Esophagus squamous epithelium (tissue), 5 donors: ENCODE results near the gene KLF16. TPM values are rescaled to one million over a fixed set of nuclear protein-coding genes. Genes with fewer than 3 reads are reported as not detected.

Source experiments
- DNase-seq: peaks from one replicate; lab custom pipeline; 2025; lab: John Stamatoyannopoulos, UW
- H3K27ac ChIP-seq, 4 donors: fragments of 200-600 bp; sonication (generic); one replicate each; pipeline ENCODE4 v1.5.1; 2016 to 2019; ENCODE audit warnings: mild to moderate bottlenecking in 1 of 4
- H3K27me3 ChIP-seq, 4 donors: fragments of 200-600 bp; sonication (generic); 1 replicate in 3 of 4; 2 replicates in 1 of 4; pipeline versions ENCODE4 v1.5.1 to v1.6.0; 2017 to 2021; ENCODE audit warnings: antibody characterized with exemption in 1 of 4
- H3K36me3 ChIP-seq, 3 donors: fragments of 200-600 bp; sonication (generic); one replicate each; pipeline ENCODE4 v1.5.1; 2016 to 2019
- H3K4me1 ChIP-seq, 3 donors: fragments of 200-600 bp; sonication (generic); one replicate each; pipeline ENCODE4 v1.5.1; 2017 to 2019
- H3K4me3 ChIP-seq, 4 donors: fragments of 200-600 bp; sonication (generic); 1 replicate in 3 of 4; 2 replicates in 1 of 4; pipeline ENCODE4 v1.5.1; 2016 to 2019; ENCODE audit warnings: mild to moderate bottlenecking in 2 of 4, moderate library complexity in 1 of 4
- H3K9me3 ChIP-seq, 3 donors: fragments of 200-600 bp; sonication (generic); one replicate each; pipeline ENCODE4 v1.5.1; 2016 to 2019
- POLR2A ChIP-seq, 4 donors: fragments of 450-650 bp; IDR thresholded peaks; one replicate each; pipeline ENCODE4 v1.6.1; 2017; ENCODE audit warnings: antibody characterized with exemption in 4 of 4, mild to moderate bottlenecking in 4 of 4, moderate library complexity in 3 of 4
- WGBS, 2 donors: methylation state at CpG; one replicate each; pipeline ENCODE4 v1.1.5; 2018; 5-methylcytosine and 5-hydroxymethylcytosine counted together
- intact Hi-C: fragments of 100-400 bp; cut with DNase I; formaldehyde crosslinking; loops from one replicate; pipeline ENCODE4 v1.15.0; 2022
- total RNA-seq, 4 donors: library from RNA; depleted of rRNA; stranded (reverse); fragments of >200 nt; gene quantifications; one replicate each; pipeline ENCODE4 v1.1.0, GENCODE V29; 2016
- TF ChIP-seq, protein P1 (sequence below), 6 experiments: fragments of 450-650 bp in 4 of 6; fragments of 200-600 bp in 2 of 6; sonication (generic) in 2 of 6; IDR thresholded peaks; one replicate each; pipeline ENCODE4 v1.5.1; 2016 to 2019; ENCODE audit warnings: antibody characterized with exemption in 6 of 6, mild to moderate bottlenecking in 4 of 6, moderate library complexity in 4 of 6
- donor health status: DM: yes; HTN: yes; CAD: no.

The KLF16 gene
- total RNA-seq, 4 donors from 2014 or later, result 8.3 to 13.5 (median 9.1) TPM

DNA sequence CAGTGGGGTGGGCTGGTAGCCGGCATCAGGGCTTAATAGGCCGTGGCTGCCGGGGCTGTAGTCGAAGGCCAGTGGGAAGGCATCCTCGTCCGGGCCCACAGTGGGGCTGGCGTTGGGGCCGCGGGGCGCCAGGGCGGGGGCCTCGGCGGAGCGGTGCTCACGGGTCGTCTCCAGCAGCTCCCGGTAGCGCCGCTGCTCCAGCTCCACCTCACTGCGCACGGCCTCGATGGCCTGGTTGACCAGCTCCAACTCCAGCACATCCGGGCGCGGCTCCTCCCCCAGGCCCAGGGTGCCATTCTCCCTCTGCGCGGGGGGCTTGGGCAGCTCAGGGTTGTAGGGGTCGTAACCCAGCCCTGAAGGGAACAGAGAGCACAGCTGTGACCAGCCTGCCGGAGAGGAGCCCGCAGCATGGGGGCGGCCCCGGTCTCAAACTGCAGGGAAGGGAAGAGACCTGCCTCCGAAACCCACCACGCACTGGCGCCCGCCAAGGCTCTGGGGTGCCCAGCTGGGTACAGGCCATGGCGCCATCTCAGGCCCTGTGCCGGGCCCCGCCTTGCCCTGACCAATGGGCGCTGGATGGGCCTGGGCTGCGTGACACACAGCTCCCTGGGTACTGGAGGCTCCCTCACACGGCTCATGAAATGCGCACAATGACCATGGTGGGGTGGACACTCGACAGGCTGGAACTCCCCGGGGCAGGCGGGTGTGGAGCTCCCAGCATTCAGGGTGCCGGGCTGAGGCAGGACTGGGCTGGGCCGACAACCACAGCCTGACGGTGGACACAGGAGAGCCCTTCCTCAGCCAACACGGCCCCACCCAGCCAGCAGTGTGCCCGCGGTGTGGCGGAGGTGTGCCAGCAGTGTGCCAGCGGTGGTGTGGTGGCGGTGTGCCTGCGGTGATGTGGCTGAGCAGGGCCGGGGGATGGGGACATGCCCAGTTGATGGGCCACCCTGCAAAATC, 34.8 kb downstream of the KLF16 start:
- Histone ChIP-seq H3K27me3 (no peaks in the 10 kb centered on the region), H3K27ac (no peak overlapping the region), H3K36me3 (peaks cover 13 to 89% (median 19%) of the 10 kb centered on the region in 3 donors), H3K9me3 (no peaks in the 10 kb centered on the region), H3K4me1 (peaks cover 0 to 24% (median 7%) of the 10 kb centered on the region in 3 donors), H3K4me3 (no peak overlapping the region)
- 68% methylated on average over 10 of the region's 57 CpGs; no CpG with 5 or more reads in 1 of the 2 donors for WGBS, 2 donors
- no peak for TF ChIP-seq POLR2A (IDR thresholded peaks at IDR 0.05)
- TF ChIP-seq, protein P1, sequence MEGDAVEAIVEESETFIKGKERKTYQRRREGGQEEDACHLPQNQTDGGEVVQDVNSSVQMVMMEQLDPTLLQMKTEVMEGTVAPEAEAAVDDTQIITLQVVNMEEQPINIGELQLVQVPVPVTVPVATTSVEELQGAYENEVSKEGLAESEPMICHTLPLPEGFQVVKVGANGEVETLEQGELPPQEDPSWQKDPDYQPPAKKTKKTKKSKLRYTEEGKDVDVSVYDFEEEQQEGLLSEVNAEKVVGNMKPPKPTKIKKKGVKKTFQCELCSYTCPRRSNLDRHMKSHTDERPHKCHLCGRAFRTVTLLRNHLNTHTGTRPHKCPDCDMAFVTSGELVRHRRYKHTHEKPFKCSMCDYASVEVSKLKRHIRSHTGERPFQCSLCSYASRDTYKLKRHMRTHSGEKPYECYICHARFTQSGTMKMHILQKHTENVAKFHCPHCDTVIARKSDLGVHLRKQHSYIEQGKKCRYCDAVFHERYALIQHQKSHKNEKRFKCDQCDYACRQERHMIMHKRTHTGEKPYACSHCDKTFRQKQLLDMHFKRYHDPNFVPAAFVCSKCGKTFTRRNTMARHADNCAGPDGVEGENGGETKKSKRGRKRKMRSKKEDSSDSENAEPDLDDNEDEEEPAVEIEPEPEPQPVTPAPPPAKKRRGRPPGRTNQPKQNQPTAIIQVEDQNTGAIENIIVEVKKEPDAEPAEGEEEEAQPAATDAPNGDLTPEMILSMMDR (IDR thresholded peaks at IDR 0.05), result no peak
- DNase-seq, result no peak
- intact Hi-C loops, result no loop called here

DNA sequence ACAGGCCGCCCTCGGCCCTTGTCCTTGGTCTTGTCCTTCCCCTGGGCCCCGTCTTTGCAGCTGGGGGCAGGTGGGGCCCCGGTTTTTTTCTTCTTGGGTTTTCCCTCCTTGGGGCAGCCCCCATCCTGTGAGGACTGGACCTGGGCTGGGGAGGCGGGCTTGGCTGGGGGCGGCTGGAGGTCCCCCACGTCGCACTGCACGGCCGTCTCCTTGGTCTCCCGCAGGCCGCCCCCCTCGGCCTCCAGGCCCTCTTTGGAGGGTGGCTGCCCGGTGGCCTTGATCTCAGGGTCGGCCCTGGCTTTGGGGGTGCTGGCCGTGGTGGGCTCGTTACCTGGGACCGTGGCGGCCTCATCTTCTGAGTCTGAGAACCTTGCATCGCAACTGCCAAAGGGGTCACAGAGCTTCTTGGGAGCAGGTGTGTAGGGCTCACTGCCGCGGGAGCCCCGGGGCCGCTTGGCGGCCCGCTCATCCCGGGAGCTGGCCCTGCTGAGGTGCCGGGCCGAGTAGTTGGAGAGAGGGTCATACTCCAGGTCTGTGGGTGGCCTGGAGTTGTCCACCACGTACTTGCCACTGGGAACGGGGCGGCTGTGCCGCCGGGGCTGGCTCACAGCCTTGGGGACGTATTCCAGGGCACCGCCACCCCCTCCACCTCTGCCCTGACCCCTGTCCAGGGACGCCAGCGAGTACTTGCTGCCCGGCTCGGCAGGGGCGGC, 35.7 kb downstream of the KLF16 start:
- Histone ChIP-seq H3K4me1 (peaks cover 0 to 20% (median 7%) of the 10 kb centered on the region in 3 donors), H3K36me3 (peaks cover 18 to 94% (median 28%) of the 10 kb centered on the region in 3 donors), H3K27me3 (no peaks in the 10 kb centered on the region), H3K4me3 (no peak overlapping the region), H3K9me3 (no peaks in the 10 kb centered on the region), H3K27ac (no peak overlapping the region)
- DNase-seq, result no peak
- TF ChIP-seq, protein P1 (IDR thresholded peaks at IDR 0.05), result no peak
- no peak for TF ChIP-seq POLR2A (IDR thresholded peaks at IDR 0.05)
- intact Hi-C loops, result no loop called here
- WGBS, 2 donors, result 84 to 94% methylated on average over 4 to 10 of the region's 41 CpGs

DNA sequence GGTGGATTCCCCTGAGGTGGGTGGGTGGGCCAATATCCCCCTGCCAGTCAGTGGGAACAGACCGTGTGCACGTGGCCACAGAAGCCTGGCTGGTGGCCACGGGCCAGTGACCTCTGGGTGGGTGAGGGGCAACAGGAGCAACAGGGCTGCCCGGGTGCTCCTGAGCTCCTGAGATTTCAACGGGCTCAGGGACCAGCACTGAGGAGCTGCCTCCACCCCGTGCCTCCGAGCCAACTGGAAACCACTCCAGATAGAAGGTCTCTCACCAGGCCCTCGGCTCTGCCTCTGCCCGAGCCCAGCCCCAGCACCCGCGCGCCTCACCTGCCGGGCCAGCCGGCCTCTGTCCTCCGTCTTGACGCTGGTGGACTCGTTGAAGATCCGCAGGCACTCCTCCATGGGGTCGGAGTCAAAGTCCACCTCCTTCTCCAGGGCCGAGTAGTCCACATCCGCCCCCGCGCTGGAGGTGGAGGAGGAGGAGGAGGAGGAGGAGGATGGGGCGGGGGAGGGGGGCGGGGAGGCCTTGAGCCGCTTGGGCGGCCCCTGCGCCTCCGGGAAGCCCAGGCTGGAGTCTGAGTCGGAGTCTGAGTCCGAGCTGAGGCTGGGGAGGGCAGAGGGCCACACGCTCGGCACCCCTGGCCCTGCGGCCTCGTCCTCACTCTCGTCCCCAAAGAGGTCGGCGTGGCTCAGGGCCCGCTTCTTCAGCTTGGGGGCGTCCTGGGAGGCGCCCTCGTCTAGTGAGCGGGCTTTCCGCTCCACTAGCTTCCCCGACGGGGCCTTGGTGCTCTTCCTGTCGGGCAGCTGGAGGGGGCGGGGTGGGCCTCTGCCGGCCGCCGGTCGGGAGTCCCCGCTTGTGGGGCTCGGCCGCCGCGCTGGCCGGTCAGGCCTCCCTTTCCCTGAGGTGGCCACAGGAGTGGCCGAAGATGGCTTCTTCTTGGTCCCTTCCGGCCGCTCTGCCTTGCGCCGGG, 36.5 kb downstream of the KLF16 start:
- DNase-seq, result no peak
- H3K4me3 ChIP-seq, result no peak overlapping the region
- WGBS, 2 donors, result 59 to 60% methylated on average over 7 to 26 of the region's 63 CpGs
- H3K36me3 ChIP-seq, result peaks cover 21 to 97% (median 28%) of the 10 kb centered on the region in 3 donors
- H3K27ac ChIP-seq, result no peak overlapping the region
- H3K9me3 ChIP-seq, result no peaks in the 10 kb centered on the region
- TF ChIP-seq POLR2A (IDR thresholded peaks at IDR 0.05), result no peak
- TF ChIP-seq, protein P1 (IDR thresholded peaks at IDR 0.05), result no peak
- H3K4me1 ChIP-seq, result peaks cover 0 to 15% (median 7%) of the 10 kb centered on the region in 3 donors
- intact Hi-C loops, result no loop called here
- H3K27me3 ChIP-seq, result no peaks in the 10 kb centered on the region

DNA sequence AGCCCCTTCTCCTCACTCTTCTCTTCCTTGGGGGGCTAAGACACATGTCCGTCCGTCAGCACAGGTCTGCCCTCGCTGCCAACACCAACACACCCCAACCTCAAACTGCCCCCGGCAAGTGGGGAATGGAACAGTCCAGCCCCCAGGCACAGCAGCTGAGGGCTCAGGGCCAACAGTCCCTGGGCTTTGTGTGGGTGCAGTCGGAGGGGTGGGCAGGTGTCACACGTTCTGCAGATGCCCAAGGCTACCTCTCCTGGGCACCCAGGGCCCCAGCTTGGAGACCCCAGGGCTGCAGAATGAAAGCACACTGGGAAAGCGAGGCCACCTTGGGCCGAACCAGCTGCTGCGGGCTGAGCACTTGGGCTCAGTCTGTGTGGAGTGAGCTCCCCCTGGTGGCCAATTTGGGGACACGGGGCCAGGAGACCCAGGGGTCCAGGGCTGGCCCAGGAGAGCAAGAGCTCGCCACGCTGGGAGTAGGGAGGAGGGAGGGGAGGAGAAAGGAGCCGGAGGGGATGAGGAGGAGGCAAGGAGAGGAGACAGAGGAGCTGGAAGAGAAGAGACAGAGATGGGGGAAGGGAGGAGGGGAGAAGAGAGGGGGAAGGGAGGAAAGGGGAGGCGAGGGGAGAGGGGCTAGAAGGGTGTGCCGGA, 37.3 kb downstream of the KLF16 start:
- no peak for DNase-seq
- WGBS, 2 donors, result 17 to 50% methylated on average over 2 to 8 of the region's 15 CpGs

More for the DNA sequence above, 37.3 kb downstream of the KLF16 start:
- Histone ChIP-seq H3K36me3 (peaks cover 28 to 100% (median 30%) of the 10 kb centered on the region in 3 donors), H3K4me3 (no peak overlapping the region), H3K4me1 (peaks cover 0 to 13% (median 7%) of the 10 kb centered on the region in 3 donors), H3K27ac (no peak overlapping the region), H3K9me3 (no peaks in the 10 kb centered on the region), H3K27me3 (no peaks in the 10 kb centered on the region)
- no peak for TF ChIP-seq POLR2A (IDR thresholded peaks at IDR 0.05)
- TF ChIP-seq, protein P1 (IDR thresholded peaks at IDR 0.05), result peak; percentile 86 to 93 (median 90)
- intact Hi-C loops, result no loop called here
